CD4-positive, alpha-beta T cell (primary cell): Measurements from ENCODE around the gene NEURL1. TPM values are rescaled to one million over a fixed set of nuclear protein-coding genes. Genes with fewer than 3 reads are reported as not detected.

Experiments
- ATAC-seq: fragments of 200-7000 bp; cut with Tn5 transposase; one replicate; pipeline ENCODE4 v1.10.0; 2022; ENCODE audit warnings: mild to moderate bottlenecking; ENCODE audit not compliant: poor library complexity
- CTCF ChIA-PET: fragments of 350-600 bp; sonication (Branson Sonifier 250); formaldehyde crosslinking; loops from one replicate; lab custom pipeline; 2021; ENCODE audit warnings: antibody characterized with exemption, inconsistent platforms; lab: Charles Lee
- POLR2A ChIA-PET: fragments of 350-600 bp; sonication (Branson Sonifier 250); formaldehyde crosslinking; loops from one replicate; lab custom pipeline; 2021; ENCODE audit warnings: antibody characterized with exemption, inconsistent platforms; lab: Charles Lee
- DNase-seq, 14 experiments: peaks; one replicate each; pipeline ENCODE4 v3.0.0-alpha.2; 2013 to 2020; ENCODE audit warnings: mixed read lengths in 2 of 14
- H3K27ac ChIP-seq, 2 donors: one replicate each; pipeline versions ENCODE4 v1.5.1 to v1.7.0; 2013; ENCODE audit warnings: low read length in 2 of 2, low read depth in 1 of 2, mild to moderate bottlenecking in 1 of 2
- H3K27me3 ChIP-seq, 2 experiments: 1 replicate in 1 of 2; 2 replicates in 1 of 2; pipeline versions ENCODE4 v1.6.1 to v1.7.0; 2013; ENCODE audit warnings: low read length in 2 of 2, control low read depth in 1 of 2, mild to moderate bottlenecking in 1 of 2, moderate library complexity in 1 of 2; ENCODE audit not compliant: insufficient read depth in 2 of 2, control insufficient read depth in 1 of 2
- H3K36me3 ChIP-seq: one replicate; pipeline ENCODE4 v1.6.1; 2013; ENCODE audit warnings: low read length, control low read depth; ENCODE audit not compliant: insufficient read depth
- H3K4me1 ChIP-seq: one replicate; pipeline ENCODE4 v1.6.1; 2013; ENCODE audit warnings: low read length, control low read depth; ENCODE audit not compliant: insufficient read depth
- H3K4me3 ChIP-seq: one replicate; pipeline ENCODE4 v1.5.1; 2013; ENCODE audit warnings: mild to moderate bottlenecking, low read length, moderate library complexity
- H3K9me3 ChIP-seq, 2 experiments: 1 replicate in 1 of 2; 2 replicates in 1 of 2; pipeline versions ENCODE4 v1.6.1 to v1.7.0; 2013; ENCODE audit warnings: low read length in 2 of 2, mild to moderate bottlenecking in 2 of 2, control low read depth in 1 of 2, moderate library complexity in 1 of 2; ENCODE audit not compliant: control insufficient read depth in 1 of 2, insufficient read depth in 1 of 2
- H3K27ac Mint-ChIP-seq: one replicate; pipeline ENCODE4 v1.8.0; 2020; ENCODE audit warnings: mixed read lengths
- H3K27me3 Mint-ChIP-seq: one replicate; pipeline ENCODE4 v1.8.0; 2021; ENCODE audit warnings: mixed read lengths
- H3K36me3 Mint-ChIP-seq: one replicate; pipeline ENCODE4 v1.8.0; 2021; ENCODE audit warnings: low read depth, mixed read lengths
- H3K4me1 Mint-ChIP-seq: one replicate; pipeline ENCODE4 v1.8.0; 2021; ENCODE audit warnings: low read depth, mixed read lengths
- H3K4me3 Mint-ChIP-seq: one replicate; pipeline ENCODE4 v1.8.0; 2020; ENCODE audit warnings: mild to moderate bottlenecking, mixed read lengths
- H3K9me3 Mint-ChIP-seq: one replicate; pipeline ENCODE4 v1.8.0; 2020; ENCODE audit warnings: mixed read lengths
- intact Hi-C, 2 experiments: fragments of 100-400 bp; cut with DNase I in 1 of 2; cut with micrococcal nuclease in 1 of 2; formaldehyde crosslinking; loops; one replicate each; pipeline versions ENCODE4 v1.15.1 to v1.9.0; 2023 to 2025; cut with DNase I, micrococcal nuclease
- total RNA-seq, 174 experiments: library from RNA in 2 of 174; stranded (reverse) in 2 of 174; gene quantifications; one replicate each; pipeline ENCODE4 v1.2.3 and lab custom pipeline; 2021 to 2026
- TF ChIP-seq, protein P1 (sequence below): fragments of 200-600 bp; IDR thresholded peaks from one replicate; pipeline ENCODE4 v1.8.0; 2022; ENCODE audit warnings: antibody characterized with exemption, mild to moderate bottlenecking

Gene NEURL1
- total RNA-seq, 2 experiments from 2014 or later = 0.85 to 1.1 TPM

DNA sequence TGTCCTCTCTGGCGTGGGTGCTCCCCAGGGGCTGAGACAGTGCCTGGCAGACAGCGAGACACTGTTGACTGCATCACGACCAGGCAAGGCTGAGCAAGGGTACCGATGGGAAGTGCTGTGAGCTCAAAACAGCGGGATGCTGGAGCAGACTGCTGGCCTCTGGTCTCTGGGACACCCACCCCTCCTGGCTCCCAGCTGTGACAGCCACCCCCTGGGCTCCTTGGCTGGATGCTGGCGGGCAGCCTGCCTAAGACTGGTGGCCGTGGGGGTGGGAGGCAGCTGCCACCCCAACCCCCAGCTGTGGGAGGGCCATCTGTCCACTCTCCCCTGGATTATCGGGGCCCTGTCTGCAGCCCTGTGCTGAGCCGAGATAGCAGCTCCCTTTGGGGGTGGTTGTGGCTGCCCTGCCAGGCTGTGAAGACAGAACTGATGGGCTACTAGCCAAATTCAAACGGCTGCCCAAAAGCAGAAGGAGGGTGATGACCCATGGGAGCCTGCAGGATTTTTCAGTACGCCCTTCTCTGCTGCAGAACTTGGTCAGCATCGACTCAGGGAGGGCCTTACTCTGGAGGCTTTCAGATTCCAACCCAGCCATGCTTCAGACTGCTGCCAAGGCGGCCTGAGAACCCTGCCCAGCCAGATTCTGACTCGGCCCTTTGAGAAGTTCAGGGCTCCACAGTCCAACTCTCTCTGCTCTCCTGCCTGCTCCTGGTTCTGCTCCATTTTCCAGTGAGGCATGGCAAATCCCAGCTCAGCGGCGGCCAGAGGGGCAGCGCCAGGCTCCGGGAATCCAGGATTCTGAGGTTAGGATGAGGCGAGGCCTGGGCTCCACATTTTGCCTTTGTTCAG, 125.3 kb downstream of the NEURL1 start:
- H3K4me1 ChIP-seq = no peaks in the 10 kb centered on the region
- intact Hi-C loops = no loop called here
- no peak overlapping the region for H3K4me3 ChIP-seq
- Mint-ChIP-seq H3K27me3 (no peaks in the 10 kb centered on the region), H3K4me3 (no peak overlapping the region), H3K27ac (no peak overlapping the region), H3K9me3 (no peaks in the 10 kb centered on the region), H3K4me1 (no peaks in the 10 kb centered on the region), H3K36me3 (peaks cover 9% of the 10 kb centered on the region)
- no peak overlapping the region for H3K27ac ChIP-seq
- H3K27me3 ChIP-seq = no peaks in the 10 kb centered on the region
- DNase-seq (no peak), ATAC-seq (no peak)
- H3K9me3 ChIP-seq = no peaks in the 10 kb centered on the region
- H3K36me3 ChIP-seq = peaks cover 5% of the 10 kb centered on the region
- TF ChIP-seq, protein P1, sequence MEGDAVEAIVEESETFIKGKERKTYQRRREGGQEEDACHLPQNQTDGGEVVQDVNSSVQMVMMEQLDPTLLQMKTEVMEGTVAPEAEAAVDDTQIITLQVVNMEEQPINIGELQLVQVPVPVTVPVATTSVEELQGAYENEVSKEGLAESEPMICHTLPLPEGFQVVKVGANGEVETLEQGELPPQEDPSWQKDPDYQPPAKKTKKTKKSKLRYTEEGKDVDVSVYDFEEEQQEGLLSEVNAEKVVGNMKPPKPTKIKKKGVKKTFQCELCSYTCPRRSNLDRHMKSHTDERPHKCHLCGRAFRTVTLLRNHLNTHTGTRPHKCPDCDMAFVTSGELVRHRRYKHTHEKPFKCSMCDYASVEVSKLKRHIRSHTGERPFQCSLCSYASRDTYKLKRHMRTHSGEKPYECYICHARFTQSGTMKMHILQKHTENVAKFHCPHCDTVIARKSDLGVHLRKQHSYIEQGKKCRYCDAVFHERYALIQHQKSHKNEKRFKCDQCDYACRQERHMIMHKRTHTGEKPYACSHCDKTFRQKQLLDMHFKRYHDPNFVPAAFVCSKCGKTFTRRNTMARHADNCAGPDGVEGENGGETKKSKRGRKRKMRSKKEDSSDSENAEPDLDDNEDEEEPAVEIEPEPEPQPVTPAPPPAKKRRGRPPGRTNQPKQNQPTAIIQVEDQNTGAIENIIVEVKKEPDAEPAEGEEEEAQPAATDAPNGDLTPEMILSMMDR = no peak
- POLR2A ChIA-PET = no interaction called here
- CTCF ChIA-PET = interaction anchor here (0.5 to 1.5 kb wide), 2 partner anchors 68 to 377 kb away, joined by 4 read pairs; no protein-coding TSS in a partner anchor

DNA sequence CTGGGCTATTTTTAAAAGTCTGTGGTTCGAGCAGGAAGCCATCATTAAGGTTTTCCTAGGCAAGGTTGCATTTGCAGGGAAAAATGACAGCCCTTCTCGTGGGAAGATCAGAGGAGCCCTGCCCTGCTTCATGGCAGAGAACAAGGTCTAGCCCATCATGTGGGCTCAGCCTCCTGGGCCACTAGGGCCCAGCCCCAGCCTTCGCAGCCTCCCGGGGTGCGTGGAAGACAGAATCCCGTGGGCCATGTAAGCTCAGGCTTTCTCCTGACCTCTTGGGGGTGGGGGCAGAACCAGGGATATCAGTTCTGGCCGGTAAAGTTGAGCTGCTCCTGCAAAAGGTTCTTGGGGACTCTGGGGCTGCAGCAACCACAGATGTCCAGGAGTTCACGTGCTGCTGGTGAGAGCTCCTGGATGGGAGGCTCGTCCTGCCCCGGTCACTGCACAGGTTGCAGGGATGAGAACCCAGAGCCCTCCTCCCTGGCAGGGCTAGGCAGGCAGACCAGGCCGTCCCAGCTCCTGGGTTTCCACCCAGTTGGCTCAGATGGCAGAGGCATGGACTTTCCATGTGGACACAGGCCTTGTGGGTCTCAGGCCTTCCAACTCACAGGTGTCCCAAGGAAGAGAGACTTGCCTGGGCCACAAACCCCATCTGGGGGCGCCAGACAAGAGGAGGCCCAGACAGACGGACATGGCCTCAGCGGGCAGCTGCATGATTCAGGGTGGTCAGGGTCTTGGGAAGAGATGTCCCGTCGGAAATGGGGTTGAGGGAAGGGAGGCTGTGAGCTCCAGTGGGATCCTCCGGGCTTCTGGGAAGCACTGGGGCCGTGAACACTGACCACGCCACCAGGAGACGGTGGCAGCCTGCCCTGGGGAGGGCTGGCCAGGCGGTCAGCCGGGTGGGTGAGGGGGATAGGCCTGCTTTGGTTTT, 126.2 kb downstream of the NEURL1 start:
- TF ChIP-seq, protein P1 = no peak
- peaks cover 5% of the 10 kb centered on the region for H3K36me3 ChIP-seq
- no peak overlapping the region for H3K27ac Mint-ChIP-seq
- no peak overlapping the region for H3K27ac ChIP-seq
- POLR2A ChIA-PET = interaction anchor here (0.5 kb wide), 1 partner anchor 297 kb away, joined by 3 read pairs; no protein-coding TSS in a partner anchor
- no peaks in the 10 kb centered on the region for H3K9me3 Mint-ChIP-seq
- H3K27me3 Mint-ChIP-seq = no peaks in the 10 kb centered on the region
- no peaks in the 10 kb centered on the region for H3K27me3 ChIP-seq
- DNase-seq (no peak), ATAC-seq (no peak)
- H3K9me3 ChIP-seq = no peaks in the 10 kb centered on the region
- CTCF ChIA-PET = interaction anchor here (1.5 kb wide), 1 partner anchor 67 kb away, joined by 4 read pairs; no protein-coding TSS in a partner anchor
- peaks cover 4% of the 10 kb centered on the region for H3K36me3 Mint-ChIP-seq
- H3K4me3 ChIP-seq = no peak overlapping the region
- H3K4me3 Mint-ChIP-seq = no peak overlapping the region
- no peaks in the 10 kb centered on the region for H3K4me1 Mint-ChIP-seq
- no peaks in the 10 kb centered on the region for H3K4me1 ChIP-seq
- intact Hi-C loops = no loop called here

DNA sequence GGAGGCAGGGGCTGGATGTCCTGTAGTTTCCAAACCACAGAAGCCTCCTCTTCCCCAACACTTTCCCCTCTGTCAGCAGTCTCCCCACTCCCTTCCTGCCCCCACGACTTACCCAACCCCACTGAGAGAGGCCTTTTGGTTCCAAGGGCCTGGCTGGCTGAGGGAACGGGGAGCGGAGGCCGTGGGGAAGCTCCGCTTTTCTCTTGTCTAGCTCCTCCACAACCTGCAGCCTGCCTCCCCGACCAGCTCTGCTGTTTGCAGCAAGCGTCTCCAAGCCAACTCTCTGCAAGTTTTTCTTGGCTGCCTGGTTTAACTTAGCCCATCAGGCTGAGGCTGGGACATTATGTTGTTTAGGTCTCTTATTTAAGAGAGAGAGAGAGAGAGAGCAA, 126.8 kb downstream of the NEURL1 start:
- no peaks in the 10 kb centered on the region for H3K27me3 Mint-ChIP-seq
- no peak overlapping the region for H3K27ac ChIP-seq
- ChIA-PET POLR2A (no interaction called here), CTCF (no interaction called here)
- ATAC-seq = no peak
- no peaks in the 10 kb centered on the region for H3K4me1 ChIP-seq
- no peak overlapping the region for H3K4me3 Mint-ChIP-seq
- H3K27me3 ChIP-seq = no peaks in the 10 kb centered on the region
- peaks cover 7% of the 10 kb centered on the region for H3K36me3 ChIP-seq
- intact Hi-C loops = no loop called here
- TF ChIP-seq, protein P1 = no peak
- no peaks in the 10 kb centered on the region for H3K9me3 ChIP-seq
- no peaks in the 10 kb centered on the region for H3K4me1 Mint-ChIP-seq
- no peak for DNase-seq
- H3K36me3 Mint-ChIP-seq = peaks cover 4% of the 10 kb centered on the region
- no peak overlapping the region for H3K4me3 ChIP-seq
- no peak overlapping the region for H3K27ac Mint-ChIP-seq
- H3K9me3 Mint-ChIP-seq = no peaks in the 10 kb centered on the region
